C4-2B (cell line): ENCODE measurements around the gene SLC29A1.

Source experiments
- CTCF ChIP-seq: fragments of 450-650 bp; conservative IDR thresholded peaks from 2 replicates; pipeline ENCODE4 v1.5.1; 2017; ENCODE audit warnings: mild to moderate bottlenecking
- ZFX ChIP-seq: fragments of 450-650 bp; IDR thresholded peaks from 2 replicates; pipeline ENCODE4 v1.6.1; 2017

- TF ChIP-seq CTCF (no peak; the same call in 1 of the 2 replicates), ZFX (no peak)
These were observed 902 bp downstream of the SLC29A1 start for GRCh38 chr6:44224029-44224964.
